ENCODE results near the gene GALNT7.

GALNT7 gene

DNA sequence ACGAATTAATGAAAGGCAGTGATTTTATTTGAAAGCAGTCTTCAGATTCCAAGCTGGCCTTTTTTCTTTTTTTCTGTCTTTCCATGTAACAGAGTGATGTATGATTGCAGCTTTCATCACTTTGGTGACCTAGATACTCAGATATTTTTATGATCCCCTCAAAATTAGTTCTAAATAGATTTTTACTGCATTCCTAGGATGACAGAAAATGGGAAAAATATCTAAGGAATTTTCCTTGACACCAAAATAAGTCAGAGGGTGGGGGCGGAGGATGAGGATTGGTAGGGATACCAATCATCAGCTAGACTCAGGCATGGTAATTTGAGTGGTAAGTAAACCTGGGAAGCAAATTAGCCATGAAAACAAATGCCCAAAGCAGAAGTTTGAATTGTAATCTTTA lies 177.5 kb downstream of the GALNT7 start:
- no peak for DNase-seq (ENCODE audit: low read depth)

DNA sequence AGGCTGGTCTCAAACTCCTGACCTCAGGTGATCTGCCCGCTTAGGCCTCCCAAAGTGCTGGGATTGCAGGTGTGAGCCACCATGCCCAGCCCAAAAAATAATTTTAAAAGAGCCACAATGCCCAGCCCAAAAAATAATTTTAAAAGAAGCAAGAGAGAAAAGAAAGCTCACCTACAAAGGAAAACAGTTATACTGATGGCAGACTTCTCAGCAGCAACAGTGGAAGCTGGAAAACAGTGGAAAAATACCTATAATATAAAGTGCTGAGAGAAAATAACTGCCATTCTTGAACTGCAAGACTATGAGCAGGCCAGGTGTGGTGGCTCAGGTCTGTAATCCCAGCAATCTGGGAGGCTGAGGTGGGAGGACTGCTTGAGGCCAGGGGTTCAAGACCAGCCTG lies 178.9 kb downstream of the GALNT7 start:
- DNase-seq (ENCODE audit: low read depth), result no peak

DNA sequence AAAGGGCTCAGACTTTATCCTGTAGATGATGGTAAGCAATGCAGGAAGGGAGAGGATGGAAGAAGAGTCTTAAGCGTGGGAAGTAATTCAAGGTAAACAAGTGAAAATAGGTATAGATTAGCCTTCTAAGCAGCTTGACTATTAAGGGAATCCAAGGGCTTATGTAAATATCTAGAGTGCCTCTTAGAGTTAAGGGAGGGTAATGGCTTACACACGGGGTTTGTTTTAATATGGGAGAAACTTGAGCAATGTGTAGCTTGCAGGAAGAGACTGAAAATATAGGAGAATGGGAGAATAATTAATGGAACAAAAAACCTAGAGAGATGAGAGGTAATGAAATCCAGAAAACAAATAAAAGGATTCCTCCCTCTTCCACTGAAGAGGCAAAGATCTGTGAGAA lies 189.3 kb downstream of the GALNT7 start:
- no peak for DNase-seq (ENCODE audit: low read depth)

DNA sequence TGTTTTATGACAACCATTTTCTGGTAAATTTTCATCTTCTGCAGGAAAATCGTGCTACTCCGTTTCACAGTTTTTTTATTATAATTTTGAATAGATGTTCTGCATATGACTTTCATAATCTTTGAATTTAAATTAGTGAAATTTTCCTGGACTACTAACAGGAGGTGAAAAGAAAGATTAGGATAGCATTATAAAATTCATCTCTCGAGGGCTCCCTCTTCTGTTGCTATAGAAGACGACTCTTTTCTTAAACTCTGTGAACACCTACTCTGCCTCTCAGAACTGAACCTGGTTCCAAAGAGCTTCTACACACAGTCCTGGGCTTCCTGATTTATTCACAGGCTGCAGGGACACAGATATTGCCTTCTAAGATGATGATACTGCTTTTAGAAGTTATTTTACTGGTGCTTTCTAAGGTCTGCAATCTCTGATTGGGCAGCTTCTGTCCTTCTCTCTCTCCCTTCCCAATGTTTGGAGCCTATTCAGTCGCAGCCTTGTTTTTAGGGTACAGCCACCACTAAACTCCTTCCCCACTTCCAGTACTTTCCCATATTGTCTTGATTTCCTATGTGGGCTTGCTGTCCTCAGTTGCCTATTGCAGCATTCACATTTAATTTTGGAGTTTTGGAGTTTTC lies 192.1 kb downstream of the GALNT7 start:
- DNase-seq (ENCODE audit: low read depth), result no peak

DNA sequence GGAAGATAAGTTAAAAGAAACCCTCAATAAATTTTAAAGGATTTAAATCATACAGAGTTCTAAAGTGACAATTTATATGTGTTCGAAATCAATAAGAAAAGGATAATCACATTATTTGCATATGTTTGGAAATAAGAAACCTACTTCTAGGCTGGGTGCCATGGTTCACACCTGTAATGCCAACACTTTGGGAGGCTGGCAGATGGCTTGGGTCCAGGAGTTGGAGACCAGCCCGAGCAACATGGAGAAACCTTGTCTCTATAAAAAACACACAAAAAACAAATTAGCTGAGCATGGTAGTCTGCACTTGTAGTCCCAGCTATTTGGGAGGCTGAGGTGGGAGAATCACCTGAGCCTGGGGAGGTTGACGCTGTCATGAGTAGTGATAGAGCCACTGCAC lies 194.1 kb downstream of the GALNT7 start:
- DNase-seq (ENCODE audit: low read depth), result no peak

DNA sequence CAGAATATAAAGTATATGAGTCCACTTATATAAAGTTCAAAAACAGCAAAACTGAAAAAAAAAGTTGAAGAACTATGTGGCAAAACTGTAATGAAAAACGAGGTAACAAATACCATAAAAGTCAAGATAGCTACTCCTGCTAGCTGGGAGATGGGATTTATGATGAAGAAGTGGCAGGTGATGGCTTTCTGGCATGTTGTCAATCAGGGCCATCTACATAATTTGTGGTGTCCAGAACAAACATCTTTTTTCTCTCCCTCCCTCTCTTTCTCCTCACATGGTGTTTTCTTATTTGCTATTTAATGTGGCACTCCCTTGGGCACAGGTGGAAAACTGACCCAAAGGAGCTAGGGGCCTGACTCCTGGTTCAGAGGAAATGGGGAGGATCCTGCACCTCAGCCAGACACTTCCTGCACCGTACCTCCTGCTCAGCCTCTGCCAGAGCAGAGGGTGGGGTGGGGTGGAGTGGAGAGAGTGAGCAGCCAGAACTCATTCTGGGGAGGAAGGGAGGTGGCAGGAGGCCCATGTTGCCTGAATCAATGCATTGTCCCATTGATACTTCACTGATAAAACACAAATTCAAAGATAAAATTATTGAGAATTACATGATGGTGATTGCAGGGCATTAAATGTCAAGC lies 196.9 kb downstream of the GALNT7 start:
- DNase-seq (ENCODE audit: low read depth), result no peak

DNA sequence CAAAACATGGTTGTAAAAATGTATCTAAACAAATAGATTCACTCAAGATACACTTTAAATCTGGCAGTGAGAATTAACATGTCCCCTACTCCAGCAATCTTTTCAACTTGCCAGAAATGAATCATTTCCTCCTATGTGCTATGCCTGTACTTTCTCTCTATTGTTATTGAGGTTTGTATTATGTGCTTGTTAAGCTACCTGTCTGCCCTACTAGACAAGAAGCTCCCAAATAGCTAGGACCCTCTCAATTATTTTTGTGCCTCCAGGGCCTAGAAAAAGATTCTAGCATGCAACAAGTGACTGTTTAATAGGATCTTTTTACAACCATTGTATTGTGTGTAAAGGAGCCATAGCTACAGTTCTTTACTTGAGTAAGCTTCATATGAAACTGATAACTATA lies 198.7 kb downstream of the GALNT7 start:
- no peak for DNase-seq (ENCODE audit: low read depth)

DNA sequence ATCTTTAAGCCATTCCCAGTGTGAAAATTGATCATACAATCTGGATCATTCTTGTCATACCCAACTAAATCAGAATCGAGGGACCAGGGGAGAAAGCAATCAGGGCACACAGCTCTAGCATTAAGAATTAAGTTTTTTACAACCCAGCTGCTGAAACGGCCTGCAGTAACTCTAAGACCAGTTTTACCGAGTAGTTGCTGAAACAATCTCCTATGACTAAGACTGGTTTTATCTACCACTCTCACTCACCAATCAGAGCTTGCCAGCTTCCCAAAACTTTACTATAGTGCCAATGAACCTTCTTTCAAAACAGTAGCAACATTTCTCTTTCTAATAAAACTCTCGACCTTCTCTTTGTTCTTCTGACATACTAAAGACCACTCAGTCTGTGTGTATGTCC lies 199.3 kb downstream of the GALNT7 start:
- DNase-seq (ENCODE audit: low read depth), result no peak

DNA sequence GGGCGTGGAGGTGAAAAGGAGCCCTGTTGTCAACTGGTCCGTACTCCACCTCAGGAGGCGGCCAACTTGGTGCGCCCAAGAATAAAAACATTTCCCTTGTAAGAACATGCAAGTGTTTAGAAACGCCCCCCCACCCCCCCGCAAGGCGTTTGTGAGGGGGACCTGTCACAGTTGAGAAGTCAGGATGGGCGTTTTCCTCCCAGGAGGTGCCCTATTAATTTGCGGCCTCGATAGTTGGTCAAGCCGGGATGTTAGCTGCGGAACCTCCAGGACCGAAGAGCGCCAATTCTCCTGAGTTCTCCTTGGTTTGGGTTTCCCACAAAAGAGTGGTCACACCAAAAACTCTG lies 201.5 kb downstream of the GALNT7 start:
- DNase-seq (ENCODE audit: low read depth), result no peak

DNA sequence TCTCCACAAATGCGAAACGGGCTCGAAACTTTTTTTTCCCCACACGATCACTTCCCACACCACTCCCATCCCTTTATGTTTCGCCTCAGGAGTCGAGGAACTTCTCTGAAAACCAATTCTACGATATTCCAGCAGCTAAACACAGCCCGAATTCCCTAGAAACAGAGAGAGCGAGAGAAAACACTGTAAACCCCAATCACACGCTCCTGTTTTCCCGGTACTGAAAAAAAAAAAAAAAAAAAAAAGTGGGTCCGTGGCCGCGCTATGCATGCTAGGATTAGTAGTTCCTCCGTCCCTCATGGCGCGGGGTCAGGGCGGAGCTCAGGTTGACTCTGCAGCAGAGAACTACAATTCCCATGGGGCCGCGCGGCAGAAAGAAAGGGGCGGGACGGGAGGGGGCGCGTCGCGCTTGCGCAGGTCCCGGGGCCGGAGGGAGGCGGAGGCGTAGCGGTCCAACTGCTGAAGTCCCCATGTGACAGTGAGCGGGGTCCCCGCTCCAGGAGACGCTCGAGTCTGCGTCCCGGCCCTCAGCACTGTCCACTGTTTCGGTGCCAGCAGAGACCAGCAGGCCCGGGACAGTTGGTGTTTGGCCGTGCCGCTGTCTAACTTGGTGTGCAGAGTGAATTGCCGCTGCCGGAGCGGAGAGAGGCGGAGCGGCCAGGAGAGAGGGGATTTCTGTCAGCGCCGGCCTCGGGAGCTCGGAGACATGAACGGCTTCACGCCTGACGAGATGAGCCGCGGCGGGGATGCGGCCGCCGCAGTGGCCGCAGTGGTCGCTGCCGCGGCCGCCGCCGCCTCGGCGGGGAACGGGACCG lies 202.1 kb downstream of the GALNT7 start, which contains the start of gene SAP30:
Gene SAP30 (plus strand): TSS at position 478 of the 815 bp plus-strand sequence. CDS start 229 bp downstream, at position 707.
- DNase-seq (ENCODE audit: low read depth), result peak; percentile 84

DNA sequence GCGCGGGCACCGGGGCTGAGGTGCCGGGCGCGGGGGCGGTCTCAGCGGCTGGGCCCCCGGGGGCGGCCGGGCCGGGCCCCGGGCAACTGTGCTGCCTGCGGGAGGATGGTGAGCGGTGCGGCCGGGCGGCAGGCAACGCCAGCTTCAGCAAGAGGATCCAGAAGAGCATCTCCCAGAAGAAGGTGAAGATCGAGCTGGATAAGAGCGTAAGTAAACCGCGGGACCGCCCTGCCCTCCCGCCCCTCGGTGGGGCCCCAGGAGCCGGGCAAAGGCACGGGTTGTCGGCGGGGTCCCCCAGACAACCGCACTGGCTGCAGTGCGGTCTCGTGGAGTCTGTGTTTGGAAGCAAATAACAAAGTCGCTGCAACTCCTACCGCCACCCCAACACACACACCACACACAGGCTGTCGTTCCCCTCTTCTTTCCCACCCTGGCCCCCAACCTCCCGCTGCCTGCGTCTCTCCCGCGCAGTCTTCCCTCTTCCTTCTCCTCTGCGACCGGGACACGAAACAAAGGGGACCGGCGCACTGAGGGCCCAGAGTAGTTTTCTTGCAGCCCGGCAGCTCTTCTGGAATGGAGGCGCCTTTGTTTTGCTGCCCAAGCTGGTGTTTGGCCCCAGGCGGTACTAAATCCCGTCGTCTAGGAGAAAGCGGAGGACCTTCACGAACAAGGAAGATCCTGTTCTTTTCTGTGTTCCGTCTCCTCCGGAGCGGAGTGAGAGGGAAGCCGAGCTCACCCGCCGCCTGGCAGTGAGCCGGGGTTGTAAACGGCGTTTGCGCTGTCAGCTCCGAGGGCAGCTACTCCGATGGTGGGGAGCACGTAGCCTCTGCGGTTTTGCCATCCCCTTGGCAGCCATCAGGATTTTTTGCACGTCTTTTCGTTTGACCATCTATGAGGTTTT lies 202.9 kb downstream of the GALNT7 start:
- no peak for DNase-seq (ENCODE audit: low read depth)

Data from CMK (cell line).